OCI-LY1 (cell line): ENCODE measurements around the gene NEIL1.

Source experiments
- EZH2 ChIP-seq: fragments of 200-600 bp; sonication (generic), shearing (Covaris generic); IDR thresholded peaks from 2 replicates; pipeline ENCODE4 v1.8.0; 2017; ENCODE audit warnings: borderline replicate concordance, mixed run types, mild to moderate bottlenecking, antibody characterized with exemption, low read length, moderate library complexity, mixed read lengths
- TF ChIP-seq, protein P1 (sequence below): fragments of 200-600 bp; sonication (generic), shearing (Covaris generic); IDR thresholded peaks from 2 replicates; pipeline ENCODE4 v1.5.1; 2017; ENCODE audit warnings: mild to moderate bottlenecking, antibody characterized with exemption, low read length, moderate library complexity, mixed read lengths

DNA sequence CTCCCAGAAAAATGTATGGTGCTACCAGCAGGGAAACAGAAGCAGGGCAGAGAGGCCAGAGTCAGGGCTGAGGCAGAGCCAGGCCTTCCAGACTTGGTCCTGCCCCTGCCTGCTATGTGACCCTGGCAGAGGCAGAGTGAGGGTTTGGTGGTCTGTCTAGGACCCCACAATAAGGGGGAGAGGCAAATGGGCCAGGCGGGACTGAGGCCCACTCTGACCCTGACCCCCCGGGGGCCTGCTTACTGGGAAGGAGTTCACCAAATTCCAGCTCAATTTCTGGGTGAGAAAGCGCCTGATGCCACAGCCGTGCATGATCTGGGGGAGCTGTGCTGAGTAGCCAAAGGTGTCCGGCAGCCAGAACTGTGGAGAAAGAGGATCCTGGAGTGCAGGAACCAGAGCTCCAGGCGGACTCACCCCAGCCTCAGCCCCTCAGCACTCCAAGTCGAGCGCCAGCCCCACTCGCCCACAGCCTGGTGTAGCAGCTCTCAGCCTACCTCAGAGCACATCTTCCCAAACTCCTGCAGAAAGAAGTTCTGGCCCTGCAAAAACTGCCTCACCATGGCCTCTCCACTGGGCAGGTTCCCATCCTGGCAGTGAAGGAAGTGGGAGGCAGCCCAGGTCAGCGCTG, 14.6 kb downstream of the NEIL1 start:
- TF ChIP-seq, protein P1, sequence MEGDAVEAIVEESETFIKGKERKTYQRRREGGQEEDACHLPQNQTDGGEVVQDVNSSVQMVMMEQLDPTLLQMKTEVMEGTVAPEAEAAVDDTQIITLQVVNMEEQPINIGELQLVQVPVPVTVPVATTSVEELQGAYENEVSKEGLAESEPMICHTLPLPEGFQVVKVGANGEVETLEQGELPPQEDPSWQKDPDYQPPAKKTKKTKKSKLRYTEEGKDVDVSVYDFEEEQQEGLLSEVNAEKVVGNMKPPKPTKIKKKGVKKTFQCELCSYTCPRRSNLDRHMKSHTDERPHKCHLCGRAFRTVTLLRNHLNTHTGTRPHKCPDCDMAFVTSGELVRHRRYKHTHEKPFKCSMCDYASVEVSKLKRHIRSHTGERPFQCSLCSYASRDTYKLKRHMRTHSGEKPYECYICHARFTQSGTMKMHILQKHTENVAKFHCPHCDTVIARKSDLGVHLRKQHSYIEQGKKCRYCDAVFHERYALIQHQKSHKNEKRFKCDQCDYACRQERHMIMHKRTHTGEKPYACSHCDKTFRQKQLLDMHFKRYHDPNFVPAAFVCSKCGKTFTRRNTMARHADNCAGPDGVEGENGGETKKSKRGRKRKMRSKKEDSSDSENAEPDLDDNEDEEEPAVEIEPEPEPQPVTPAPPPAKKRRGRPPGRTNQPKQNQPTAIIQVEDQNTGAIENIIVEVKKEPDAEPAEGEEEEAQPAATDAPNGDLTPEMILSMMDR: no peak
- TF ChIP-seq EZH2: no peak
